Panc1 (cell line): ENCODE measurements around the gene ZBTB7C. TPM values are rescaled to one million over a fixed set of nuclear protein-coding genes. Genes with fewer than 3 reads are reported as not detected.

ENCODE experiments used
- ATAC-seq: fragments of 200-7000 bp; cut with Tn5 transposase; 2 replicates; pipeline ENCODE4 v1.9.1; 2020; ENCODE audit warnings: mild to moderate bottlenecking, moderate library complexity
- BruUV-seq: library from RNA; stranded (reverse); fragments of 400-500 nt; replicated peaks from 2 replicates; lab custom pipeline; 2021; lab: Mats Ljungman, UMichigan
- CTCF ChIA-PET: fragments of 300-600 bp; sonication (Branson Sonifier 250); formaldehyde crosslinking; loops from one replicate; lab custom pipeline; 2022; ENCODE audit warnings: antibody characterized with exemption; lab: Charles Lee
- POLR2A ChIA-PET: fragments of 300-600 bp; sonication (Branson Sonifier 250); formaldehyde crosslinking; loops from one replicate; lab custom pipeline; 2022; ENCODE audit warnings: antibody characterized with exemption; lab: Charles Lee
- DNase-seq: peaks from one replicate; pipeline ENCODE4 v3.0.0-alpha.2; 2010; ENCODE audit warnings: low read depth, low spot score
- H3K27ac ChIP-seq: 2 replicates; pipeline ENCODE4 v1.5.1; 2011; ENCODE audit warnings: mild to moderate bottlenecking, low read length, inconsistent platforms
- H3K27me3 ChIP-seq: fragments of 200-500 bp; sonication (Bioruptor generic); 2 replicates; pipeline ENCODE4 v1.6.0; 2014; ENCODE audit warnings: low read length, inconsistent platforms; ENCODE audit not compliant: control insufficient read depth, insufficient read depth
- H3K36me3 ChIP-seq: fragments of 200-500 bp; sonication (Bioruptor generic); 2 replicates; pipeline ENCODE4 v1.5.1; 2014; ENCODE audit warnings: inconsistent platforms, mild to moderate bottlenecking, low read length, moderate library complexity; ENCODE audit not compliant: control insufficient read depth, insufficient read depth
- H3K4me1 ChIP-seq: 2 replicates; pipeline ENCODE4 v1.5.1; 2011; ENCODE audit warnings: inconsistent platforms, mild to moderate bottlenecking, low read length, moderate library complexity; ENCODE audit not compliant: control insufficient read depth, insufficient read depth
- H3K4me3 ChIP-seq, 2 experiments: 2 replicates each; pipeline ENCODE4 v1.5.1; 2011 to 2012; ENCODE audit warnings: low read depth in 2 of 2, low read length in 2 of 2, mild to moderate bottlenecking in 2 of 2, inconsistent platforms in 1 of 2, moderate library complexity in 1 of 2
- H3K9me3 ChIP-seq: fragments of 200-500 bp; sonication (Bioruptor generic); 2 replicates; pipeline ENCODE4 v1.5.1; 2014; ENCODE audit warnings: low read depth, mild to moderate bottlenecking, inconsistent platforms, low read length, moderate library complexity; ENCODE audit not compliant: control insufficient read depth, insufficient read depth
- CTCF ChIP-seq: fragments of 450-650 bp; IDR thresholded peaks from 2 replicates; pipeline ENCODE4 v1.5.1; 2017; ENCODE audit warnings: mild to moderate bottlenecking
- POLR2AphosphoS5 ChIP-seq: IDR thresholded peaks from 2 replicates; pipeline ENCODE4 v1.6.1; 2012; ENCODE audit warnings: mild to moderate bottlenecking, low read depth, low read length, moderate library complexity
- REST ChIP-seq, 2 experiments: IDR thresholded peaks; 2 replicates each; pipeline ENCODE4 v1.6.1; 2011 to 2012; ENCODE audit warnings: low read depth in 2 of 2, control low read depth in 1 of 2, low read length in 1 of 2, mild to moderate bottlenecking in 1 of 2, moderate library complexity in 1 of 2; ENCODE audit not compliant: insufficient read depth in 1 of 2
- SIN3A ChIP-seq: IDR thresholded peaks from 2 replicates; pipeline ENCODE4 v1.6.1; 2012; ENCODE audit warnings: low read depth, mild to moderate bottlenecking, low read length, moderate library complexity, borderline replicate concordance; ENCODE audit not compliant: insufficient read depth
- TCF7L2 ChIP-seq: IDR thresholded peaks from 2 replicates; pipeline ENCODE4 v1.6.1; 2011; ENCODE audit warnings: mild to moderate bottlenecking, low read depth, low read length, inconsistent platforms
- in situ Hi-C: cut with HindIII; loops from 2 replicates; pipeline ENCODE4 v1.10.0; 2016; ENCODE audit warnings: low sequenced_read_pairs, low pct_unique_long_range_greater_than_20kb
- intact Hi-C: fragments of 100-400 bp; cut with micrococcal nuclease; formaldehyde crosslinking; loops from one replicate; pipeline ENCODE4 v1.10.0; 2022; ENCODE audit not compliant: unreplicated experiment
- total RNA-seq: library from RNA; stranded (reverse); gene quantifications from one replicate; pipeline ENCODE4 v1.2.1, GENCODE V29; 2021; ENCODE audit not compliant: unreplicated experiment

ZBTB7C gene
- total RNA-seq, 1 experiment from 2014 or later = 0.03 TPM

GRCh38 chr18:48108136-48108535 is 301.0 kb downstream of the ZBTB7C start:
- H3K27ac ChIP-seq = no peak overlapping the region
- intact Hi-C loops (no loop called here), in situ Hi-C loops (no loop called here)
- no peaks in the 10 kb centered on the region for H3K36me3 ChIP-seq
- POLR2A ChIA-PET = no interaction called here
- ATAC-seq (no peak), DNase-seq (no peak)
- H3K27me3 ChIP-seq = no peaks in the 10 kb centered on the region; the same call in 1 of the 2 replicates
- CTCF ChIA-PET = no interaction called here
- TF ChIP-seq SIN3A (no peak), REST (IDR thresholded peaks at IDR 0.05; ENCODE audit: insufficient read depth in 1 of 2, low read depth in 2 of 2, low read length in 1 of 2) (no peak), TCF7L2 (no peak)
- H3K4me3 ChIP-seq = no peak overlapping the region
- no peaks in the 10 kb centered on the region for H3K9me3 ChIP-seq
- H3K4me1 ChIP-seq = no peaks in the 10 kb centered on the region
- BruUV-seq = no TSS peak

GRCh38 chr18:48106976-48107781 is 302.0 kb downstream of the ZBTB7C start:
- ChIA-PET CTCF (no interaction called here), POLR2A (no interaction called here)
- intact Hi-C loops = no loop called here
- H3K4me3 ChIP-seq = no peak overlapping the region
- in situ Hi-C loops = no loop called here
- no TSS peak for BruUV-seq
- H3K36me3 ChIP-seq = no peaks in the 10 kb centered on the region
- H3K4me1 ChIP-seq = no peaks in the 10 kb centered on the region
- no peak overlapping the region for H3K27ac ChIP-seq
- no peaks in the 10 kb centered on the region for H3K9me3 ChIP-seq
- no peak for ATAC-seq
- no peak for TF ChIP-seq CTCF
- TF ChIP-seq REST (IDR thresholded peaks at IDR 0.05; ENCODE audit: insufficient read depth in 1 of 2, low read depth in 2 of 2, low read length in 1 of 2) = no peak
- no peak for TF ChIP-seq TCF7L2
- no peak for TF ChIP-seq POLR2AphosphoS5
- TF ChIP-seq SIN3A = no peak
- DNase-seq = no peak
- no peaks in the 10 kb centered on the region; the same call in 1 of the 2 replicates for H3K27me3 ChIP-seq
